ENCODE measurements around the gene C17orf50. TPM values are rescaled to one million over a fixed set of nuclear protein-coding genes. Genes with fewer than 3 reads are reported as not detected.

The C17orf50 gene
- total RNA-seq, 1 experiment from 2014 or later: not detected

DNA sequence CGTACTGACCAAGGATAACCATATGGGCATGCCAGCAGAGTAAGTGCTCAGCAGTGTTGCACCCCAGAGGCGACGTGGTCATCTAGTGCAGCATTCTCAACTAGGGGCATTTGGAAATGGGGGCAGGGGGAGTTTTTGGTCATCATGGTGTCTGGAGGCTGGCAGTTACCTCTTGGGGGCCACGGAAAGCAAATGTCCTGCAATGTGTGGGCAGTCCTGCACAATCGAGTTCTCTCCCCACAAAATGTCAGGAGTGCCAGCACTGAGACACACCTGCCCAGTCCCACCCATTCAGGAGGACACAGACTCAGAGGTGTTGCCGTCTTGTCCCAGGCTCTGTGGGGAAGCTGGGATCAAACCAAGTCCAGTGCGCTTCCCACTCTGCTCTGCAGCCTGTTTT lies 26.3 kb upstream of the C17orf50 start:
- no peaks in the 10 kb centered on the region for H3K36me3 ChIP-seq (ENCODE audit: low read depth, low read length)
- no peaks in the 10 kb centered on the region for H3K9me3 ChIP-seq (ENCODE audit: low read length)
- no peaks in the 10 kb centered on the region for H4K20me1 ChIP-seq (ENCODE audit: low read length)
- H3F3A ChIP-seq (ENCODE audit: low read length, unreplicated experiment): no peaks in the 10 kb centered on the region
- no peaks in the 10 kb centered on the region for H3K79me2 ChIP-seq (ENCODE audit: low read length)
- ChIA-PET POLR2A (ENCODE audit: unreplicated experiment) (no interaction called here), CTCF (no interaction called here)
- H3K9ac ChIP-seq (ENCODE audit: low read length): no peak overlapping the region
- no peaks in the 10 kb centered on the region for H3K27me3 ChIP-seq (ENCODE audit: low read length)
- H3K27ac ChIP-seq (ENCODE audit: low read length): no peak overlapping the region
- no peak overlapping the region for H3K4me2 ChIP-seq (ENCODE audit: low read length)
- DNase-seq: no peak
- no TSS peak for BruUV-seq (replicated peaks)
- TF ChIP-seq EZH2 (IDR thresholded peaks at IDR 0.05; ENCODE audit: low read length, unreplicated experiment) (no peak), EZH2phosphoT487 (IDR thresholded peaks at IDR 0.05; ENCODE audit: borderline replicate concordance, low read length) (no peak), CTCF (conservative IDR thresholded peaks at IDR 0.05; ENCODE audit: low read depth, low read length) (no peak)
- no peaks in the 10 kb centered on the region for H3K4me1 ChIP-seq (ENCODE audit: insufficient read depth, low read length)
- no peak overlapping the region for H2AFZ ChIP-seq (ENCODE audit: low read length)
- intact Hi-C loops (cut with micrococcal nuclease): no loop called here
- H3K4me3 ChIP-seq (ENCODE audit: low read length): no peak overlapping the region
- ATAC-seq: no peak
- H3K9me2 ChIP-seq (replicated peaks; ENCODE audit: low read length): no peaks in the 10 kb centered on the region

DNA sequence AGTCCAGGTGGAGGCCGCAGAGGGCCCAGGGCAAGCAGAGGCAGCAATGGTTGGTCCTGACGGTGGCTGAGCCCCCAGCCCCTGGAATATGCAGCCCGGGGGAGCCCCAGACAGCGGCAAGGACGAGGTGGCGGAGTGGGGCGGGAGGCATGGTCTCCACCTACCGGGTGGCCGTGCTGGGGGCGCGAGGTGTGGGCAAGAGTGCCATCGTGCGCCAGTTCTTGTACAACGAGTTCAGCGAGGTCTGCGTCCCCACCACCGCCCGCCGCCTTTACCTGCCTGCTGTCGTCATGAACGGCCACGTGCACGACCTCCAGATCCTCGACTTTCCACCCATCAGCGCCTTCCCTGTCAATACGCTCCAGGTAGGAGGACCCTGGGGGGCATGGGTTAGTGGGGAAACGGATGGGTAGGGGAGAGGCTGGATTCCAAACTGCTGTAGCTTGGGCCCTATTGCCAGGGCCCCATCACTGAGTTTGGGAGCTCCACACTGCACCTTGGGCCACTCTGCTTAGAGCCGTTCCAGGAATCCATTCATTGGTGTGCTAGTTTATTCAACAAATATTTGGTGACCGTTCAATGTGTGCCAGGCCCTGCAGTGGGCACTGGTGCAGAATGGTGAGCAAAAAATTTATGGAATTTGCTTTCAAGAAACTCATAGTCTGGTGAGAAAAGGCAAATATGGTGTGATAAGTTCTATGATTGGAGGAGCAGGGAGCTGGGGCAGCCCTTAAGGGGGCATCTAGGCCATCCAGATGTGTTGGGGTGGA lies 25.5 kb upstream of the C17orf50 start:
- intact Hi-C loops (cut with micrococcal nuclease): no loop called here
- Histone ChIP-seq H3K4me2 (ENCODE audit: low read length) (no peak overlapping the region), H2AFZ (ENCODE audit: low read length) (no peak overlapping the region), H3F3A (ENCODE audit: low read length, unreplicated experiment) (no peaks in the 10 kb centered on the region), H3K9me2 (replicated peaks; ENCODE audit: low read length) (no peaks in the 10 kb centered on the region), H3K27me3 (ENCODE audit: low read length) (no peaks in the 10 kb centered on the region), H3K36me3 (ENCODE audit: low read depth, low read length) (no peaks in the 10 kb centered on the region), H4K20me1 (ENCODE audit: low read length) (no peaks in the 10 kb centered on the region), H3K4me3 (ENCODE audit: low read length) (no peak overlapping the region), H3K9ac (ENCODE audit: low read length) (no peak overlapping the region), H3K4me1 (ENCODE audit: insufficient read depth, low read length) (no peaks in the 10 kb centered on the region), H3K79me2 (ENCODE audit: low read length) (no peaks in the 10 kb centered on the region), H3K27ac (ENCODE audit: low read length) (no peak overlapping the region), H3K9me3 (ENCODE audit: low read length) (no peaks in the 10 kb centered on the region)
- no peak for TF ChIP-seq EZH2phosphoT487 (IDR thresholded peaks at IDR 0.05; ENCODE audit: borderline replicate concordance, low read length)
- CTCF ChIA-PET: no interaction called here
- BruUV-seq (replicated peaks): no TSS peak
- POLR2A ChIA-PET (ENCODE audit: unreplicated experiment): no interaction called here
- ATAC-seq (no peak), DNase-seq (no peak)

- no peaks in the 10 kb centered on the region for H3K27me3 ChIP-seq (ENCODE audit: low read length)
- no peaks in the 10 kb centered on the region for H3F3A ChIP-seq (ENCODE audit: low read length, unreplicated experiment)
- H3K4me3 ChIP-seq (ENCODE audit: low read length): no peak overlapping the region
- no TSS peak for BruUV-seq (replicated peaks)
- H3K4me1 ChIP-seq (ENCODE audit: insufficient read depth, low read length): no peaks in the 10 kb centered on the region
- H3K9me3 ChIP-seq (ENCODE audit: low read length): no peaks in the 10 kb centered on the region
- H3K9ac ChIP-seq (ENCODE audit: low read length): no peak overlapping the region
- ATAC-seq (no peak), DNase-seq (no peak)
- ChIA-PET CTCF (no interaction called here), POLR2A (ENCODE audit: unreplicated experiment) (no interaction called here)
- H3K9me2 ChIP-seq (replicated peaks; ENCODE audit: low read length): no peaks in the 10 kb centered on the region
- no peaks in the 10 kb centered on the region for H3K79me2 ChIP-seq (ENCODE audit: low read length)
- intact Hi-C loops (cut with micrococcal nuclease): no loop called here
- no peak overlapping the region for H3K4me2 ChIP-seq (ENCODE audit: low read length)
- H3K36me3 ChIP-seq (ENCODE audit: low read depth, low read length): no peaks in the 10 kb centered on the region
- no peak for TF ChIP-seq EZH2 (IDR thresholded peaks at IDR 0.05; ENCODE audit: low read length, unreplicated experiment)
- TF ChIP-seq CTCF (conservative IDR thresholded peaks at IDR 0.05; ENCODE audit: low read depth, low read length): no peak
- no peak for TF ChIP-seq EZH2phosphoT487 (IDR thresholded peaks at IDR 0.05; ENCODE audit: borderline replicate concordance, low read length)
- no peak overlapping the region for H2AFZ ChIP-seq (ENCODE audit: low read length)
- H3K27ac ChIP-seq (ENCODE audit: low read length): no peak overlapping the region
- no peaks in the 10 kb centered on the region for H4K20me1 ChIP-seq (ENCODE audit: low read length)
These were observed 24.5 kb upstream of the C17orf50 start for GRCh38 chr17:35736236-35736635.

Measured in PC-3 (cell line).